Panc1 (cell line): ENCODE data around the gene ZNF407. TPM values are rescaled to one million over a fixed set of nuclear protein-coding genes. Genes with fewer than 3 reads are reported as not detected.

Experiments
- ATAC-seq: fragments of 200-7000 bp; cut with Tn5 transposase; 2 replicates; pipeline ENCODE4 v1.9.1; 2020; ENCODE audit warnings: mild to moderate bottlenecking, moderate library complexity
- BruUV-seq: library from RNA; stranded (reverse); fragments of 400-500 nt; replicated peaks from 2 replicates; lab custom pipeline; 2021; lab: Mats Ljungman, UMichigan
- CTCF ChIA-PET: fragments of 300-600 bp; sonication (Branson Sonifier 250); formaldehyde crosslinking; loops from one replicate; lab custom pipeline; 2022; ENCODE audit warnings: antibody characterized with exemption; lab: Charles Lee
- POLR2A ChIA-PET: fragments of 300-600 bp; sonication (Branson Sonifier 250); formaldehyde crosslinking; loops from one replicate; lab custom pipeline; 2022; ENCODE audit warnings: antibody characterized with exemption; lab: Charles Lee
- DNase-seq: peaks from one replicate; pipeline ENCODE4 v3.0.0-alpha.2; 2010; ENCODE audit warnings: low read depth, low spot score
- H3K27ac ChIP-seq: 2 replicates; pipeline ENCODE4 v1.5.1; 2011; ENCODE audit warnings: mild to moderate bottlenecking, low read length, inconsistent platforms
- H3K27me3 ChIP-seq: fragments of 200-500 bp; sonication (Bioruptor generic); 2 replicates; pipeline ENCODE4 v1.6.0; 2014; ENCODE audit warnings: low read length, inconsistent platforms; ENCODE audit not compliant: control insufficient read depth, insufficient read depth
- H3K36me3 ChIP-seq: fragments of 200-500 bp; sonication (Bioruptor generic); 2 replicates; pipeline ENCODE4 v1.5.1; 2014; ENCODE audit warnings: inconsistent platforms, mild to moderate bottlenecking, low read length, moderate library complexity; ENCODE audit not compliant: control insufficient read depth, insufficient read depth
- H3K4me1 ChIP-seq: 2 replicates; pipeline ENCODE4 v1.5.1; 2011; ENCODE audit warnings: inconsistent platforms, mild to moderate bottlenecking, low read length, moderate library complexity; ENCODE audit not compliant: control insufficient read depth, insufficient read depth
- H3K4me3 ChIP-seq, 2 experiments: 2 replicates each; pipeline ENCODE4 v1.5.1; 2011 to 2012; ENCODE audit warnings: low read depth in 2 of 2, low read length in 2 of 2, mild to moderate bottlenecking in 2 of 2, inconsistent platforms in 1 of 2, moderate library complexity in 1 of 2
- H3K9me3 ChIP-seq: fragments of 200-500 bp; sonication (Bioruptor generic); 2 replicates; pipeline ENCODE4 v1.5.1; 2014; ENCODE audit warnings: low read depth, mild to moderate bottlenecking, inconsistent platforms, low read length, moderate library complexity; ENCODE audit not compliant: control insufficient read depth, insufficient read depth
- CTCF ChIP-seq: fragments of 450-650 bp; IDR thresholded peaks from 2 replicates; pipeline ENCODE4 v1.5.1; 2017; ENCODE audit warnings: mild to moderate bottlenecking
- POLR2AphosphoS5 ChIP-seq: IDR thresholded peaks from 2 replicates; pipeline ENCODE4 v1.6.1; 2012; ENCODE audit warnings: mild to moderate bottlenecking, low read depth, low read length, moderate library complexity
- REST ChIP-seq, 2 experiments: IDR thresholded peaks; 2 replicates each; pipeline ENCODE4 v1.6.1; 2011 to 2012; ENCODE audit warnings: low read depth in 2 of 2, control low read depth in 1 of 2, low read length in 1 of 2, mild to moderate bottlenecking in 1 of 2, moderate library complexity in 1 of 2; ENCODE audit not compliant: insufficient read depth in 1 of 2
- SIN3A ChIP-seq: IDR thresholded peaks from 2 replicates; pipeline ENCODE4 v1.6.1; 2012; ENCODE audit warnings: low read depth, mild to moderate bottlenecking, low read length, moderate library complexity, borderline replicate concordance; ENCODE audit not compliant: insufficient read depth
- TCF7L2 ChIP-seq: IDR thresholded peaks from 2 replicates; pipeline ENCODE4 v1.6.1; 2011; ENCODE audit warnings: mild to moderate bottlenecking, low read depth, low read length, inconsistent platforms
- in situ Hi-C: cut with HindIII; loops from 2 replicates; pipeline ENCODE4 v1.10.0; 2016; ENCODE audit warnings: low sequenced_read_pairs, low pct_unique_long_range_greater_than_20kb
- intact Hi-C: fragments of 100-400 bp; cut with micrococcal nuclease; formaldehyde crosslinking; loops from one replicate; pipeline ENCODE4 v1.10.0; 2022; ENCODE audit not compliant: unreplicated experiment
- total RNA-seq: library from RNA; stranded (reverse); gene quantifications from one replicate; pipeline ENCODE4 v1.2.1, GENCODE V29; 2021; ENCODE audit not compliant: unreplicated experiment

Gene ZNF407
- total RNA-seq, 1 experiment from 2014 or later, result 16.8 TPM

GRCh38 chr18:74862094-74862493 is 264.4 kb downstream of the ZNF407 start:
- no peak for ATAC-seq
- H3K9me3 ChIP-seq, result no peaks in the 10 kb centered on the region
- H3K36me3 ChIP-seq, result no peaks in the 10 kb centered on the region
- no peaks in the 10 kb centered on the region for H3K27me3 ChIP-seq
- in situ Hi-C loops (no loop called here), intact Hi-C loops (no loop called here)
- ChIA-PET CTCF (no interaction called here), POLR2A (no interaction called here)
- H3K4me1 ChIP-seq, result no peaks in the 10 kb centered on the region
- no peak for DNase-seq
- no TSS peak for BruUV-seq
- H3K4me3 ChIP-seq, result no peak overlapping the region
- H3K27ac ChIP-seq, result no peak overlapping the region
- TF ChIP-seq POLR2AphosphoS5 (no peak), CTCF (no peak), SIN3A (no peak), TCF7L2 (no peak), REST (IDR thresholded peaks at IDR 0.05; ENCODE audit: insufficient read depth in 1 of 2, low read depth in 2 of 2, low read length in 1 of 2) (no peak)

GRCh38 chr18:74866577-74866976 is 268.9 kb downstream of the ZNF407 start:
- ATAC-seq (no peak), DNase-seq (no peak)
- intact Hi-C loops (no loop called here), in situ Hi-C loops (no loop called here)
- H3K36me3 ChIP-seq, result no peaks in the 10 kb centered on the region
- no peaks in the 10 kb centered on the region for H3K27me3 ChIP-seq
- H3K9me3 ChIP-seq, result no peaks in the 10 kb centered on the region
- no peaks in the 10 kb centered on the region for H3K4me1 ChIP-seq
- ChIA-PET CTCF (no interaction called here), POLR2A (no interaction called here)
- H3K4me3 ChIP-seq, result no peak overlapping the region
- no TSS peak for BruUV-seq
- H3K27ac ChIP-seq, result no peak overlapping the region
- TF ChIP-seq SIN3A, result no peak
- no peak for TF ChIP-seq POLR2AphosphoS5
- no peak for TF ChIP-seq REST (IDR thresholded peaks at IDR 0.05; ENCODE audit: insufficient read depth in 1 of 2, low read depth in 2 of 2, low read length in 1 of 2)
- no peak for TF ChIP-seq CTCF
- no peak for TF ChIP-seq TCF7L2
